ENCODE data around the gene LRP1B.
"Not testable (repeated sequence)": the region's sequence is repeated elsewhere in the genome, so short reads cannot be mapped to it uniquely, and the experiment has no call there.

LRP1B gene

GRCh38 chr2:140964324-140964723, 1166.5 kb downstream of the LRP1B start:
- not testable (repeated sequence) for H3K36me3 ChIP-seq (ENCODE audit: insufficient read depth, low read depth, low read length); H3K4me3 ChIP-seq (ENCODE audit: low read length); H3K27ac ChIP-seq (ENCODE audit: low read length); H3K9ac ChIP-seq (ENCODE audit: low read depth, low read length); H3K9me3 ChIP-seq (ENCODE audit: insufficient read depth, low read depth, low read length); H3K4me1 ChIP-seq (ENCODE audit: insufficient read depth, low read length); H3K27me3 ChIP-seq (ENCODE audit: insufficient read depth, low read length)

- Histone ChIP-seq H3K27me3 (ENCODE audit: insufficient read depth, low read length) (no peaks in the 10 kb centered on the region), H3K9ac (ENCODE audit: low read depth, low read length) (no peak overlapping the region), H3K4me1 (ENCODE audit: insufficient read depth, low read length) (no peaks in the 10 kb centered on the region; the same call in 1 of the 2 replicates), H3K27ac (ENCODE audit: low read length) (no peak overlapping the region), H3K4me3 (ENCODE audit: low read length) (no peak overlapping the region), H3K9me3 (ENCODE audit: insufficient read depth, low read depth, low read length) (no peaks in the 10 kb centered on the region), H3K36me3 (ENCODE audit: insufficient read depth, low read depth, low read length) (no peaks in the 10 kb centered on the region)
Observed at GRCh38 chr2:140949932-140950331, 1180.9 kb downstream of the LRP1B start.

GRCh38 chr2:140947236-140947635, 1183.6 kb downstream of the LRP1B start:
- Histone ChIP-seq H3K27ac (ENCODE audit: low read length) (no peak overlapping the region), H3K9ac (ENCODE audit: low read depth, low read length) (no peak overlapping the region), H3K4me3 (ENCODE audit: low read length) (no peak overlapping the region), H3K36me3 (ENCODE audit: insufficient read depth, low read depth, low read length) (no peaks in the 10 kb centered on the region), H3K4me1 (ENCODE audit: insufficient read depth, low read length) (peaks cover 4% of the 10 kb centered on the region; the same call in 1 of the 2 replicates), H3K9me3 (ENCODE audit: insufficient read depth, low read depth, low read length) (no peaks in the 10 kb centered on the region), H3K27me3 (ENCODE audit: insufficient read depth, low read length) (no peaks in the 10 kb centered on the region)

- Histone ChIP-seq H3K9ac (ENCODE audit: low read depth, low read length) (no peak overlapping the region), H3K27ac (ENCODE audit: low read length) (no peak overlapping the region)
Observed at GRCh38 chr2:140943867-140944266, 1186.9 kb downstream of the LRP1B start.

GRCh38 chr2:140942284-140942683, 1188.5 kb downstream of the LRP1B start:
- H3K9me3 ChIP-seq (ENCODE audit: insufficient read depth, low read depth, low read length) = no peaks in the 10 kb centered on the region

More at GRCh38 chr2:140943867-140944266, 1186.9 kb downstream of the LRP1B start:
- Histone ChIP-seq H3K4me1 (ENCODE audit: insufficient read depth, low read length) (peaks cover 4% of the 10 kb centered on the region; the same call in 1 of the 2 replicates), H3K36me3 (ENCODE audit: insufficient read depth, low read depth, low read length) (no peaks in the 10 kb centered on the region), H3K27me3 (ENCODE audit: insufficient read depth, low read length) (no peaks in the 10 kb centered on the region), H3K9me3 (ENCODE audit: insufficient read depth, low read depth, low read length) (no peaks in the 10 kb centered on the region), H3K4me3 (ENCODE audit: low read length) (no peak overlapping the region)

GRCh38 chr2:140929849-140930248, 1201.0 kb downstream of the LRP1B start:
- Histone ChIP-seq H3K36me3 (ENCODE audit: insufficient read depth, low read depth, low read length) (no peaks in the 10 kb centered on the region), H3K4me1 (ENCODE audit: insufficient read depth, low read length) (no peaks in the 10 kb centered on the region; the same call in 1 of the 2 replicates), H3K9ac (ENCODE audit: low read depth, low read length) (no peak overlapping the region), H3K27me3 (ENCODE audit: insufficient read depth, low read length) (no peaks in the 10 kb centered on the region), H3K27ac (ENCODE audit: low read length) (no peak overlapping the region), H3K9me3 (ENCODE audit: insufficient read depth, low read depth, low read length) (no peaks in the 10 kb centered on the region), H3K4me3 (ENCODE audit: low read length) (no peak overlapping the region)

More at GRCh38 chr2:140942284-140942683, 1188.5 kb downstream of the LRP1B start:
- Histone ChIP-seq H3K36me3 (ENCODE audit: insufficient read depth, low read depth, low read length) (no peaks in the 10 kb centered on the region), H3K4me1 (ENCODE audit: insufficient read depth, low read length) (peaks cover 4% of the 10 kb centered on the region; the same call in 1 of the 2 replicates), H3K27ac (ENCODE audit: low read length) (no peak overlapping the region), H3K9ac (ENCODE audit: low read depth, low read length) (no peak overlapping the region), H3K27me3 (ENCODE audit: insufficient read depth, low read length) (no peaks in the 10 kb centered on the region), H3K4me3 (ENCODE audit: low read length) (no peak overlapping the region)

GRCh38 chr2:140918426-140918825, 1212.4 kb downstream of the LRP1B start:
- Histone ChIP-seq H3K27me3 (ENCODE audit: insufficient read depth, low read length) (no peaks in the 10 kb centered on the region), H3K9me3 (ENCODE audit: insufficient read depth, low read depth, low read length) (no peaks in the 10 kb centered on the region)

GRCh38 chr2:140916410-140916809, 1214.4 kb downstream of the LRP1B start:
- Histone ChIP-seq H3K27ac (ENCODE audit: low read length) (no peak overlapping the region), H3K9me3 (ENCODE audit: insufficient read depth, low read depth, low read length) (no peaks in the 10 kb centered on the region), H3K27me3 (ENCODE audit: insufficient read depth, low read length) (no peaks in the 10 kb centered on the region), H3K9ac (ENCODE audit: low read depth, low read length) (no peak overlapping the region), H3K4me1 (ENCODE audit: insufficient read depth, low read length) (no peaks in the 10 kb centered on the region), H3K36me3 (ENCODE audit: insufficient read depth, low read depth, low read length) (no peaks in the 10 kb centered on the region), H3K4me3 (ENCODE audit: low read length) (no peak overlapping the region)

More at GRCh38 chr2:140918426-140918825, 1212.4 kb downstream of the LRP1B start:
- H3K4me3 ChIP-seq (ENCODE audit: low read length) = no peak overlapping the region
- H3K4me1 ChIP-seq (ENCODE audit: insufficient read depth, low read length) = no peaks in the 10 kb centered on the region
- H3K27ac ChIP-seq (ENCODE audit: low read length) = no peak overlapping the region
- no peak overlapping the region for H3K9ac ChIP-seq (ENCODE audit: low read depth, low read length)
- H3K36me3 ChIP-seq (ENCODE audit: insufficient read depth, low read depth, low read length) = no peaks in the 10 kb centered on the region

GRCh38 chr2:140910683-140911082, 1220.1 kb downstream of the LRP1B start:
- Histone ChIP-seq H3K27me3 (ENCODE audit: insufficient read depth, low read length) (peaks cover 9% of the 10 kb centered on the region), H3K36me3 (ENCODE audit: insufficient read depth, low read depth, low read length) (no peaks in the 10 kb centered on the region), H3K9ac (ENCODE audit: low read depth, low read length) (no peak overlapping the region), H3K27ac (ENCODE audit: low read length) (no peak overlapping the region), H3K9me3 (ENCODE audit: insufficient read depth, low read depth, low read length) (no peaks in the 10 kb centered on the region), H3K4me1 (ENCODE audit: insufficient read depth, low read length) (peaks cover 4% of the 10 kb centered on the region; the same call in 1 of the 2 replicates), H3K4me3 (ENCODE audit: low read length) (no peak overlapping the region)

GRCh38 chr2:140905083-140905781, 1225.6 kb downstream of the LRP1B start:
- H3K4me1 ChIP-seq (ENCODE audit: insufficient read depth, low read length) = peaks cover 11% of the 10 kb centered on the region; the same call in 1 of the 2 replicates
- H3K36me3 ChIP-seq (ENCODE audit: insufficient read depth, low read depth, low read length) = no peaks in the 10 kb centered on the region
- H3K4me3 ChIP-seq (ENCODE audit: low read length) = peak overlapping the region; percentile 42
- H3K27me3 ChIP-seq (ENCODE audit: insufficient read depth, low read length) = peaks cover 9% of the 10 kb centered on the region
- no peak overlapping the region for H3K27ac ChIP-seq (ENCODE audit: low read length)
- H3K9ac ChIP-seq (ENCODE audit: low read depth, low read length) = no peak overlapping the region
- no peaks in the 10 kb centered on the region for H3K9me3 ChIP-seq (ENCODE audit: insufficient read depth, low read depth, low read length)

GRCh38 chr2:140895378-140895777, 1235.4 kb downstream of the LRP1B start:
- Histone ChIP-seq H3K27ac (ENCODE audit: low read length) (no peak overlapping the region), H3K4me3 (ENCODE audit: low read length) (no peak overlapping the region)

GRCh38 chr2:140893685-140894084, 1237.1 kb downstream of the LRP1B start:
- Histone ChIP-seq H3K4me3 (ENCODE audit: low read length) (no peak overlapping the region), H3K9me3 (ENCODE audit: insufficient read depth, low read depth, low read length) (no peaks in the 10 kb centered on the region), H3K27ac (ENCODE audit: low read length) (no peak overlapping the region), H3K9ac (ENCODE audit: low read depth, low read length) (no peak overlapping the region), H3K27me3 (ENCODE audit: insufficient read depth, low read length) (no peaks in the 10 kb centered on the region), H3K36me3 (ENCODE audit: insufficient read depth, low read depth, low read length) (no peaks in the 10 kb centered on the region), H3K4me1 (ENCODE audit: insufficient read depth, low read length) (peaks cover 10% of the 10 kb centered on the region)

More at GRCh38 chr2:140895378-140895777, 1235.4 kb downstream of the LRP1B start:
- Histone ChIP-seq H3K36me3 (ENCODE audit: insufficient read depth, low read depth, low read length) (no peaks in the 10 kb centered on the region), H3K4me1 (ENCODE audit: insufficient read depth, low read length) (peaks cover 10% of the 10 kb centered on the region), H3K9ac (ENCODE audit: low read depth, low read length) (no peak overlapping the region), H3K27me3 (ENCODE audit: insufficient read depth, low read length) (no peaks in the 10 kb centered on the region), H3K9me3 (ENCODE audit: insufficient read depth, low read depth, low read length) (no peaks in the 10 kb centered on the region)
